Measurements from ENCODE around the gene PTBP3.

- TF ChIP-seq, protein P1, sequence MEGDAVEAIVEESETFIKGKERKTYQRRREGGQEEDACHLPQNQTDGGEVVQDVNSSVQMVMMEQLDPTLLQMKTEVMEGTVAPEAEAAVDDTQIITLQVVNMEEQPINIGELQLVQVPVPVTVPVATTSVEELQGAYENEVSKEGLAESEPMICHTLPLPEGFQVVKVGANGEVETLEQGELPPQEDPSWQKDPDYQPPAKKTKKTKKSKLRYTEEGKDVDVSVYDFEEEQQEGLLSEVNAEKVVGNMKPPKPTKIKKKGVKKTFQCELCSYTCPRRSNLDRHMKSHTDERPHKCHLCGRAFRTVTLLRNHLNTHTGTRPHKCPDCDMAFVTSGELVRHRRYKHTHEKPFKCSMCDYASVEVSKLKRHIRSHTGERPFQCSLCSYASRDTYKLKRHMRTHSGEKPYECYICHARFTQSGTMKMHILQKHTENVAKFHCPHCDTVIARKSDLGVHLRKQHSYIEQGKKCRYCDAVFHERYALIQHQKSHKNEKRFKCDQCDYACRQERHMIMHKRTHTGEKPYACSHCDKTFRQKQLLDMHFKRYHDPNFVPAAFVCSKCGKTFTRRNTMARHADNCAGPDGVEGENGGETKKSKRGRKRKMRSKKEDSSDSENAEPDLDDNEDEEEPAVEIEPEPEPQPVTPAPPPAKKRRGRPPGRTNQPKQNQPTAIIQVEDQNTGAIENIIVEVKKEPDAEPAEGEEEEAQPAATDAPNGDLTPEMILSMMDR (conservative IDR thresholded peaks at IDR 0.05 in 1 of 2, IDR thresholded peaks at IDR 0.05 in 1 of 2; ENCODE audit: extremely low read depth in 1 of 2, insufficient read depth in 1 of 2, low read depth in 1 of 2, low read length in 2 of 2): no peak
- TF ChIP-seq EZH2 (IDR thresholded peaks at IDR 0.05; ENCODE audit: borderline replicate concordance, low read length): no peak
These were observed 37.6 kb upstream of the PTBP3 start for GRCh38 chr9:112371060-112371459.

All from mammary epithelial cell (primary cell).